PFSK-1 (cell line): ENCODE data around the gene ASTE1.

Source experiments
- FOXP2 ChIP-seq: optimal IDR thresholded peaks from 2 replicates; pipeline ENCODE3; 2011; ENCODE audit warnings: borderline replicate concordance, control low read depth, inconsistent platforms; ENCODE audit not compliant: insufficient read depth; ENCODE audit errors: extremely low read length, extremely low read depth
- POLR2AphosphoS5 ChIP-seq: IDR thresholded peaks from 2 replicates; pipeline ENCODE4 v1.6.1; 2012; ENCODE audit warnings: low read depth, mild to moderate bottlenecking, control low read depth, low read length, moderate library complexity
- REST ChIP-seq, 2 experiments: IDR thresholded peaks; 2 replicates each; pipeline versions ENCODE4 v1.6.1 to v1.8.0; 2011 to 2012; ENCODE audit warnings: low read depth in 2 of 2, low read length in 2 of 2, control low read depth in 1 of 2, inconsistent platforms in 1 of 2, mild to moderate bottlenecking in 1 of 2, moderate library complexity in 1 of 2; ENCODE audit not compliant: insufficient read depth in 1 of 2
- SIN3A ChIP-seq: IDR thresholded peaks from 2 replicates; pipeline ENCODE4 v1.6.1; 2012; ENCODE audit warnings: mild to moderate bottlenecking, low read length, moderate library complexity, borderline replicate concordance; ENCODE audit not compliant: insufficient read depth
- TAF1 ChIP-seq: IDR thresholded peaks from 2 replicates; pipeline ENCODE4 v1.6.1; 2012; ENCODE audit warnings: low read length, control low read depth, borderline replicate concordance; ENCODE audit not compliant: insufficient read depth

ASTE1 gene

DNA sequence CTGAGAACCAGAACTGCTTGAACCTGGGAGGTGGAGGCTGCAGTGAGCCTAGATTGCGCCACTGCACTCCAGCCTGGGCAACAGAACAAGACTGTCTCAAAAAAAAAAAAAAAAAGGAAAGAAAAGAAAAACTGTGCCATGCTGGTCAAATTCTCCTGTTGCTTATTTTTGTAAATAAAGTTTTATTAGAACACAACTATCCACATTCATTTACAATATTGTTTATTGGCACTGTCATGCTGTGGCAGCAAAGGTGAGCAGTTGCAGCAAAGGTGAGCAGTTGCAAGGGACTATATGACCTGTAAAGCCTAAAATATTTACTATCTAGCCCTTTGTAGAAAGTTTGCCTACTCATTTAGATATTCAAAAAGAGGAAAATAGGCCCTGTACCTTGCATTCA lies 18.3 kb downstream of the ASTE1 start:
- TF ChIP-seq TAF1, result no peak
- no peak for TF ChIP-seq SIN3A
- TF ChIP-seq FOXP2, result no peak
- no peak for TF ChIP-seq REST (IDR thresholded peaks at IDR 0.05; ENCODE audit: insufficient read depth in 1 of 2, low read depth in 2 of 2, low read length in 2 of 2)
- no peak for TF ChIP-seq POLR2AphosphoS5

DNA sequence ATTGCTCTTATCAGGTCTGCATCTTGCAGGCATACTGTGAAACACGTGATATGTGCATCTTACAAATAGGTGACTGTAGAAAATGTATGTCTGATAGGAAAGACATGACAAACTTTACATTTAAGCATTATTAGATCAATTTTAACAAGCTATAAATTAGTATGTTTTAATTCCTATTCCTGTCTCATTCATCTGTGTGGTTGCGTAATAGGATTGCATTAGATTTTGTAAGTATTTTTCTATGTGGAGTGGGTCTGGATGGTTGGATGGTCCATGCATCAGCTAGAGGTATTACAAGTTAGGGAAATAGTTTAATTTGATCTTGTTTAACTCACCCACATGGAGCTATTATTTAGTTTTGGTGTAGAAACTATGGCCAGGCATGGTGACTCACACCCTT lies 18.8 kb downstream of the ASTE1 start:
- no peak for TF ChIP-seq SIN3A
- TF ChIP-seq POLR2AphosphoS5, result no peak
- TF ChIP-seq REST (IDR thresholded peaks at IDR 0.05; ENCODE audit: insufficient read depth in 1 of 2, low read depth in 2 of 2, low read length in 2 of 2), result no peak
- TF ChIP-seq FOXP2, result no peak
- no peak for TF ChIP-seq TAF1

DNA sequence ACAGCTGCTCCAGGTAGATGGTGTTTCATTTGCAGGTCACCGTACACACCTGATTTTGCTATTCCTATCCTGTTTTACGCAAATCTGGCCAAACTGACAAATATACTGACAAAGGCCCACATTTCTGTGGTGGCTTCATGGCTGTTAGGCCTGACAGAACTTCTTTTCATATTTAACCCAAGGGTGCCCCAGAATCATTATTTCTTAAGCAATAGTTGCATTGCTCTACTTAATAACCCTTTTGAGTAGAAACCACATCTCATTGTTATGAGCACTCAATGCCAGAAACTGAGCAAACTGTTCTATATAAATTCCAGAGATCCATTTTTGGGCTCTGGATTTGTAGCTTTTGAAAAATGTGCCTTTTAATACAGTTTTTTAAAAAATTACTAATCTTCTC lies 19.4 kb downstream of the ASTE1 start:
- no peak for TF ChIP-seq TAF1
- no peak for TF ChIP-seq SIN3A
- TF ChIP-seq FOXP2, result no peak
- no peak for TF ChIP-seq POLR2AphosphoS5
- no peak for TF ChIP-seq REST (IDR thresholded peaks at IDR 0.05; ENCODE audit: insufficient read depth in 1 of 2, low read depth in 2 of 2, low read length in 2 of 2)

GRCh38 chr3:131004603-131005002 lies 22.0 kb downstream of the ASTE1 start:
- TF ChIP-seq TAF1 (no peak), REST (IDR thresholded peaks at IDR 0.05; ENCODE audit: insufficient read depth in 1 of 2, low read depth in 2 of 2, low read length in 2 of 2) (no peak), FOXP2 (no peak), SIN3A (no peak), POLR2AphosphoS5 (no peak)

- TF ChIP-seq SIN3A, result no peak
- TF ChIP-seq POLR2AphosphoS5, result no peak
- no peak for TF ChIP-seq FOXP2
- TF ChIP-seq TAF1, result no peak
- no peak for TF ChIP-seq REST (IDR thresholded peaks at IDR 0.05; ENCODE audit: insufficient read depth in 1 of 2, low read depth in 2 of 2, low read length in 2 of 2)
Observed at GRCh38 chr3:131001071-131001470, 25.6 kb downstream of the ASTE1 start.
